ENCODE results near the gene DRAXIN.

DRAXIN gene

DNA sequence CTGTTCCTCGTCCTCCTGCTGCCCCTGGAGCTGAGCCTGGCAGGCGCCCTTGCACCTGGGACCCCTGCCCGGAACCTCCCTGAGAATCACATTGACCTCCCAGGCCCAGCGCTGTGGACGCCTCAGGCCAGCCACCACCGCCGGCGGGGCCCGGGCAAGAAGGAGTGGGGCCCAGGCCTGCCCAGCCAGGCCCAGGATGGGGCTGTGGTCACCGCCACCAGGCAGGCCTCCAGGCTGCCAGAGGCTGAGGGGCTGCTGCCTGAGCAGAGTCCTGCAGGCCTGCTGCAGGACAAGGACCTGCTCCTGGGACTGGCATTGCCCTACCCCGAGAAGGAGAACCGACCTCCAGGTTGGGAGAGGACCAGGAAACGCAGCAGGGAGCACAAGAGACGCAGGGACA, 14.8 kb downstream of the DRAXIN start:
- H3K4me3 ChIP-seq (ENCODE audit: low read depth, low read length): no peak overlapping the region
- no peak for DNase-seq (ENCODE audit: low read depth)
- TF ChIP-seq, protein P1, sequence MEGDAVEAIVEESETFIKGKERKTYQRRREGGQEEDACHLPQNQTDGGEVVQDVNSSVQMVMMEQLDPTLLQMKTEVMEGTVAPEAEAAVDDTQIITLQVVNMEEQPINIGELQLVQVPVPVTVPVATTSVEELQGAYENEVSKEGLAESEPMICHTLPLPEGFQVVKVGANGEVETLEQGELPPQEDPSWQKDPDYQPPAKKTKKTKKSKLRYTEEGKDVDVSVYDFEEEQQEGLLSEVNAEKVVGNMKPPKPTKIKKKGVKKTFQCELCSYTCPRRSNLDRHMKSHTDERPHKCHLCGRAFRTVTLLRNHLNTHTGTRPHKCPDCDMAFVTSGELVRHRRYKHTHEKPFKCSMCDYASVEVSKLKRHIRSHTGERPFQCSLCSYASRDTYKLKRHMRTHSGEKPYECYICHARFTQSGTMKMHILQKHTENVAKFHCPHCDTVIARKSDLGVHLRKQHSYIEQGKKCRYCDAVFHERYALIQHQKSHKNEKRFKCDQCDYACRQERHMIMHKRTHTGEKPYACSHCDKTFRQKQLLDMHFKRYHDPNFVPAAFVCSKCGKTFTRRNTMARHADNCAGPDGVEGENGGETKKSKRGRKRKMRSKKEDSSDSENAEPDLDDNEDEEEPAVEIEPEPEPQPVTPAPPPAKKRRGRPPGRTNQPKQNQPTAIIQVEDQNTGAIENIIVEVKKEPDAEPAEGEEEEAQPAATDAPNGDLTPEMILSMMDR (IDR thresholded peaks at IDR 0.05; ENCODE audit: control insufficient read depth, extremely low read depth, insufficient read depth): no peak

DNA sequence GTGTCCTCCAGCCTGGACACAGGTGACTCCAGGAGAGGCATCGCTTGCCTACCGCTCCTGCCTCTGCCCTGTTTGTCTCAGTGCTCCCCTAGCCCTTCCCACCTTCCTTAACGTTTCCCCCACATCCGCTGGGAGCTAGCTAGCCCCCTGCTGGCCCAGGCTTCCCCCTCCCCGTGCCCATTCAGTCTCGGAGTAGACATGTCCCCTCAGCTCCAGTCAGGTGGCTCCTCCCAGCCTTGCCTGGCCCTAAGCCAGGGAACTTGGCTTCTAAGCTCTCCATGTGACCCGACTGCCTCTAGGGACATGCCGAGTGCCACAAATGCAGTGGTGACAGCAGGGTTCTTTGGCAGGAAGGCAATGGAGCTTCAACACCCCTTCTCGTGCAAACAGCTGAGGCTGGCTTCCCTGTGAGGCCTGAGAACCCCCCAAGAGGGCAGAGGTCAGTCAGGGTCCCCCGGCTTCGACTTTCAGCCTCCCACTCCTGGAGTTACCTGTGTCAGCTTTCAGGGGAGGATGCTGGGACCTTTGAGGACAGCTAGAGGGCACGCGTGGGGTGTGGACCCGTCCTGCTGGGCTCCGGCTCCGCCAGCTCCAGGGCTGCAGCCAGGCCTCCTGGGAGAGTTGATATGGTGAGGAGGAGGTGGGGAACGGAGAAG, 16.2 kb downstream of the DRAXIN start:
- TF ChIP-seq, protein P1 (IDR thresholded peaks at IDR 0.05; ENCODE audit: control insufficient read depth, extremely low read depth, insufficient read depth): no peak
- DNase-seq (ENCODE audit: low read depth): peak; percentile 30
- H3K4me3 ChIP-seq (ENCODE audit: low read depth, low read length): no peak overlapping the region

DNA sequence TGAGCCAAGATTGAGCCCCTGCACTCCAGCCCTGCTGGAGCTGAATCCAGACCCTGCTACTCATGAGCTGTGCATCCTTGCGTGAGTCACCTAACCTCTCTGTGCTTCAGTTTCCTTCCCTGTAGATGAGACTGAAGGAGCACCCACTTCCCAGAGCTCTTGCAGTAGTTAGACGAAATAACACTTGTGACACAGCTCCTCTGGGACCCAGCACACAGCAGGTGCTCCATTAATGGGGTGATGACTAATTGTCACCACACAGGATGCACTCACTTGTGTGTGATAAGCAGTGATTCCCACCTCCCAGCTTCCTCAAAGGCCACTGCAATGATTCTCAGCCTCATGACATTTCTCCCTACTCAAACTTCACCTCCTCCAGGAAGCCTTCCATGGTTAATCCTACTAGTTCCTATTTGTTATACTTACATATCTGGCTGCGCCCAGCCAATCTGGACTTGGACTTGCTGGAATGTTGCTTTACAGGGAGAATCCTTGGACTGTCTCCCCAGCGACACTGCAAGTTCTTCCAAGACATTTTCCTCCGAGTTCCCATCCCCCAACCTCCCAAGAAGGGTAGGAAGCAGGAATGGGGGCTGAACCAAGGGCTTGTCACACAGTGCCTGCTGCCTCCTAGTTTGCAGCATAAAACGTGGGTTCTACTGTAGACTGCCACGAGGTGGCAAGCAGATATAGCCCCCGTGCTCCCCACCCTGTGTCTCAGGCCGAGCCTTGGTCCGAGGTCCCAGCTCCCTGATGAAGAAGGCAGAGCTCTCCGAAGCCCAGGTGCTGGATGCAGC, 17.2 kb downstream of the DRAXIN start:
- TF ChIP-seq, protein P1 (IDR thresholded peaks at IDR 0.05; ENCODE audit: control insufficient read depth, extremely low read depth, insufficient read depth): no peak
- no peak overlapping the region for H3K4me3 ChIP-seq (ENCODE audit: low read depth, low read length)
- no peak for DNase-seq (ENCODE audit: low read depth)

DNA sequence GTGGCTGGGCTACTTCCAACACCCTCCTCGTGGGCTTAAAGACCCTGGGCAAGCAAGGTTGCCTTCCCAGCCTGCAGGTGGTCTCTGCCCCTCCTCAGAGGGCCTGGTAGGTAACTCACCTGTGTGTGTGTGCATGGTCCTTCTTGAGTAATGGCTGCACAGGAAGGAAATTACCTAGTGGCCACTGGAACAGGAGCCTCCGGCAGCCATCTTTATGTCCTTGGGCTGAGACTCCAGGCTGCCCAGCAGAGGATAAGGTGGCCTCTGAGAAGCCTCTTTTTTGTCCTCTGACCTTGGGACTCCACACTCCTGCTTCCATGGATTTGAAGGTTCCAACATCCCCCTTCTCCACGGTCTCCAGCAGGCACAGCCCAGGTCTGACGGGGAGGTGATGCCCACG, 20.0 kb downstream of the DRAXIN start:
- TF ChIP-seq, protein P1 (IDR thresholded peaks at IDR 0.05; ENCODE audit: control insufficient read depth, extremely low read depth, insufficient read depth): no peak
- no peak overlapping the region for H3K4me3 ChIP-seq (ENCODE audit: low read depth, low read length)
- DNase-seq (ENCODE audit: low read depth): no peak

DNA sequence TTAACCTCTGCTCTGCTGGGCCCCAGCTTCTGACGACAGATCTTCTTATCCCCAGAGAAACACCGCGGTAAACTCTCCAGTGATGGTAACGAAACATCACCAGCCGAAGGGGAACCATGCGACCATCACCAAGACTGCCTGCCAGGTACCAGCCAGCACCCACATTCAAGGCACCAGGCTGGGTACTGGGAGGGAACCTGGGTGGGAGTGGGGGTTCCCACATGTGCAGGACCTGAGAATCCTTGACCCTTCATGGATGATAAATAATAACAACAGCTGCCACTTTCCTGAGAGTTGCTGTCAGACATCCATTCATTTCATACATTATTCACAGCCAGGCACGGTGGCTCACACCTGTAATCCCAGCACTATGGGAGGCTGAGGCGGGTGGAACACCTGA, 20.8 kb downstream of the DRAXIN start:
- TF ChIP-seq, protein P1 (IDR thresholded peaks at IDR 0.05; ENCODE audit: control insufficient read depth, extremely low read depth, insufficient read depth): no peak
- no peak for DNase-seq (ENCODE audit: low read depth)
- H3K4me3 ChIP-seq (ENCODE audit: low read depth, low read length): no peak overlapping the region

DNA sequence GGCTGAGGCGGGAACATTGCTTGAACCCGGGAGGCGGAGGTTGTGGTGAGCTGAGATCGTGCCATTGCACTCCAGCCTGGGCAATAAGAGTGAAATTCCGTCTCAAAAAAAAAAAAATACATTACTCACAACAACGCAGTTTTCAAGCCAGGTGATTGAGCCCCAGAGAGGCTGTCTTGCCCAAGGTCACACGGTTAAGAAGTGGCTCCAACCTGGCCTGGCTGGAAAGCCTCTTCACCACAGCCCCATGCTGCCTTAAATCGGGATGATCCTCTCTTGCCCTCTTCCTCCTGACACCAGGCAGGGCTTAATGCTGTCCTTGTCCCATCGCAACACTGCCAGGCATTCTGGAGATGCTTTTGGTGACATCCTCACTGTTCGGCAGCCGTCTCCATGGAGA, 21.6 kb downstream of the DRAXIN start:
- DNase-seq (ENCODE audit: low read depth): no peak
- TF ChIP-seq, protein P1 (IDR thresholded peaks at IDR 0.05; ENCODE audit: control insufficient read depth, extremely low read depth, insufficient read depth): no peak

More for the DNA sequence above, 21.6 kb downstream of the DRAXIN start:
- H3K4me3 ChIP-seq (ENCODE audit: low read depth, low read length): no peak overlapping the region
